Measurements from ENCODE around the gene PKIG. TPM values are rescaled to one million over a fixed set of nuclear protein-coding genes. Genes with fewer than 3 reads are reported as not detected.

PKIG gene
- total and polyA plus RNA-seq, 2 of the 8 experiments (the other 6 are each of a cell fraction or from before 2014, with no cell fraction given), result 26.7 to 34.3 TPM

GRCh38 chr20:44625361-44625760 lies 43.0 kb downstream of the PKIG start:
- WGBS, 2 experiments (ENCODE audit: extremely low coverage in 1 of 2, insufficient coverage in 1 of 2, insufficient read length in 1 of 2, insufficient replicate concordance in 2 of 2, low coverage in 1 of 2, low lambda C conversion rate in 2 of 2, missing lambda C conversion rate in 1 of 2), result 90% methylated on average over 8 of the region's 8 CpGs; no CpG with 5 or more reads in 1 of the 2 experiments
- DNase-seq (ENCODE audit: low read depth in 1 of 2, low spot score in 2 of 2) (no peak), FAIRE-seq (no peak)
- H3K27ac ChIP-seq (ENCODE audit: low read depth, low read length), result no peak overlapping the region
- H3K9me3 ChIP-seq (ENCODE audit: insufficient read depth in 2 of 2, low read depth in 1 of 2, low read length in 1 of 2), result no peaks in the 10 kb centered on the region
- H3K9ac ChIP-seq (replicated peaks in 1 of 4; ENCODE audit: extremely low read depth in 1 of 4, low read depth in 3 of 4, low read length in 3 of 4), result no peak overlapping the region
- H2BK15ac ChIP-seq (ENCODE audit: low read length), result no peak overlapping the region
- no peaks in the 10 kb centered on the region for H3K23me2 ChIP-seq (ENCODE audit: low read depth, low read length)
- H3K36me3 ChIP-seq (ENCODE audit: control insufficient read depth in 2 of 4, insufficient read depth in 4 of 4, low read length in 3 of 4), result peaks cover 0 to 5% (median 2%) of the 10 kb centered on the region in 4 experiments; a peak in 3 of 8 replicates
- no peak overlapping the region for H2BK120ac ChIP-seq (replicated peaks; ENCODE audit: low read depth, low read length)
- ChIA-PET CTCF (ENCODE audit: partially characterized antibody) (interaction anchor here (0.7 to 1.4 kb wide), 2 partner anchors 59 to 140 kb away, joined by 3 read pairs; no protein-coding TSS in a partner anchor), POLR2A (ENCODE audit: partially characterized antibody) (interaction anchor here (0.6 to 1.9 kb wide), 3 partner anchors 9 to 18 kb away, joined by 4 to 6 read pairs (median 4); no protein-coding TSS in a partner anchor)
- H2AFZ ChIP-seq (ENCODE audit: low read length), result no peak overlapping the region
- H3K4me2 ChIP-seq (ENCODE audit: insufficient read depth in 1 of 2, low read depth in 2 of 2, low read length in 2 of 2), result no peak overlapping the region
- H2BK5ac ChIP-seq (ENCODE audit: low read depth, low read length), result no peak overlapping the region
- H4K20me1 ChIP-seq (replicated peaks in 1 of 2; ENCODE audit: control insufficient read depth in 1 of 2, insufficient read depth in 2 of 2, low read length in 2 of 2), result peaks cover 0 to 7% of the 10 kb centered on the region in 2 experiments
- H3K27me3 ChIP-seq (replicated peaks in 1 of 4; ENCODE audit: control insufficient read depth in 3 of 4, extremely low read depth in 1 of 4, insufficient read depth in 3 of 4, low read length in 3 of 4), result no peaks in the 10 kb centered on the region
- no peak overlapping the region for H2AK5ac ChIP-seq (ENCODE audit: low read depth, low read length)
- H2BK20ac ChIP-seq (ENCODE audit: low read length), result no peak overlapping the region
- H4K5ac ChIP-seq (ENCODE audit: insufficient read length, low read depth, low read length), result no peak overlapping the region
- H4K91ac ChIP-seq (replicated peaks; ENCODE audit: insufficient read length, low read length), result no peak overlapping the region
- no peak overlapping the region for H3K14ac ChIP-seq (ENCODE audit: insufficient read length)
- H2BK12ac ChIP-seq (ENCODE audit: low read depth, low read length), result no peak overlapping the region
- H3K79me2 ChIP-seq (ENCODE audit: control insufficient read depth in 1 of 2, insufficient read depth in 2 of 2, low read length in 2 of 2), result no peaks in the 10 kb centered on the region
- H3K4ac ChIP-seq (replicated peaks; ENCODE audit: insufficient read length, low read depth, low read length), result no peak overlapping the region
- no peak overlapping the region for H3K4me3 ChIP-seq (ENCODE audit: extremely low read depth in 1 of 4, insufficient read depth in 2 of 4, low read depth in 3 of 4, low read length in 4 of 4)
- H4K8ac ChIP-seq (ENCODE audit: extremely low read depth, insufficient read depth, low read length), result no peak overlapping the region
- no peaks in the 10 kb centered on the region; the same call in 1 of the 2 replicates for H3K79me1 ChIP-seq (ENCODE audit: low read depth, low read length)
- no peak overlapping the region for H3K18ac ChIP-seq (ENCODE audit: extremely low read depth, low read length)
- peaks cover 0 to 3% (median 0%) of the 10 kb centered on the region in 4 experiments; a peak in 3 of 7 replicates for H3K4me1 ChIP-seq (replicated peaks in 1 of 4; ENCODE audit: control insufficient read depth in 3 of 4, insufficient read depth in 4 of 4, low read length in 3 of 4)
- H3K23ac ChIP-seq (ENCODE audit: insufficient read length), result no peak overlapping the region
- H3K56ac ChIP-seq (replicated peaks; ENCODE audit: insufficient read length, low read depth, low read length), result no peak overlapping the region
- TF ChIP-seq ASH2L (IDR thresholded peaks at IDR 0.05; ENCODE audit: low read length) (no peak), KDM5A (IDR thresholded peaks at IDR 0.05; ENCODE audit: low read length) (no peak), EZH2 (IDR thresholded peaks at IDR 0.05; ENCODE audit: low read depth, low read length, severe bottlenecking) (no peak), KDM1A (IDR thresholded peaks at IDR 0.05; ENCODE audit: borderline replicate concordance, low read length) (no peak), NANOG (IDR thresholded peaks at IDR 0.05; ENCODE audit: insufficient read depth, low read depth, low read length, poor library complexity, severe bottlenecking) (no peak), SIRT6 (IDR thresholded peaks at IDR 0.05; ENCODE audit: low read length) (no peak), CBX8 (IDR thresholded peaks at IDR 0.05; ENCODE audit: borderline replicate concordance, low read depth, low read length) (no peak), MAFK (IDR thresholded peaks at IDR 0.05; ENCODE audit: low read depth, low read length) (no peak), RFX5 (IDR thresholded peaks at IDR 0.05; ENCODE audit: borderline replicate concordance, low read depth, low read length) (no peak), EGR1 (IDR thresholded peaks at IDR 0.05; ENCODE audit: borderline replicate concordance, low read depth, low read length) (no peak), SRF (IDR thresholded peaks at IDR 0.05; ENCODE audit: low read depth, low read length) (no peak), TBP (IDR thresholded peaks at IDR 0.05; ENCODE audit: low read depth, low read length) (no peak), PHF8 (conservative IDR thresholded peaks at IDR 0.05; ENCODE audit: low read depth, low read length) (no peak), CBX5 (IDR thresholded peaks at IDR 0.05; ENCODE audit: low read depth, low read length) (no peak)
- TF ChIP-seq, protein P1, sequence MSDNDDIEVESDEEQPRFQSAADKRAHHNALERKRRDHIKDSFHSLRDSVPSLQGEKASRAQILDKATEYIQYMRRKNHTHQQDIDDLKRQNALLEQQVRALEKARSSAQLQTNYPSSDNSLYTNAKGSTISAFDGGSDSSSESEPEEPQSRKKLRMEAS (IDR thresholded peaks at IDR 0.05), result no peak
